DMS153 (cell line): ENCODE measurements around the gene CTAG1B.
A peak's percentile ranks its signal among the peaks of the same experiment; 100 is the strongest.
"Not testable (repeated sequence)": the region's sequence is repeated elsewhere in the genome, so short reads cannot be mapped to it uniquely, and the experiment has no call there.

Source experiments
- DNase-seq: peaks from one replicate; lab custom pipeline; 2025; lab: John Stamatoyannopoulos, UW

The CTAG1B gene

GRCh38 chrX:154620767-154621414 is 1.8 kb upstream of the CTAG1B start:
- DNase-seq, result not testable (repeated sequence)

DNA sequence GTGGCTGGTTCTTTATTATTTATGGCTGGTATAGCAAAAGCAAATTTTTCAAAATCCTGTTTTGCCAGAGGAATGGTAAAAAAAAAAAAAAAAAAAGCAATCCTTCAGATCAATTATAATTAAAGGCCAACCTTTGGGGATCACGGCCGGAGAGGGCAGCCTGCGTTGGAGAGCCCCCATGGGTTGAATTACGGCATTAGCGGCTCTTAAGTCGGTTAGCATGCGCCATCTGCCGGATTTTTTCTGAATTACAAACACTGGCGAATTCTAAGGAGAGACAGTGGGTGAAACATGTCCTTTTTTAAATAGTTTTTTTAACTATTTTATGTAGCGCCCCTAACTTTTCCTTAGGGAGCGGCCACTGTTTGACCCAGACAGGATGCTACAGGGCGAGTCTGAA is 5.5 kb downstream of the CTAG1B start:
- not testable (repeated sequence) for DNase-seq

GRCh38 chrX:154611146-154611545 is 7.9 kb downstream of the CTAG1B start:
- DNase-seq, result not testable (repeated sequence)

- DNase-seq, result not testable (repeated sequence)
Measured at GRCh38 chrX:154608823-154609222, 10.3 kb downstream of the CTAG1B start.

GRCh38 chrX:154607976-154608375 is 11.1 kb downstream of the CTAG1B start:
- DNase-seq, result not testable (repeated sequence)

DNA sequence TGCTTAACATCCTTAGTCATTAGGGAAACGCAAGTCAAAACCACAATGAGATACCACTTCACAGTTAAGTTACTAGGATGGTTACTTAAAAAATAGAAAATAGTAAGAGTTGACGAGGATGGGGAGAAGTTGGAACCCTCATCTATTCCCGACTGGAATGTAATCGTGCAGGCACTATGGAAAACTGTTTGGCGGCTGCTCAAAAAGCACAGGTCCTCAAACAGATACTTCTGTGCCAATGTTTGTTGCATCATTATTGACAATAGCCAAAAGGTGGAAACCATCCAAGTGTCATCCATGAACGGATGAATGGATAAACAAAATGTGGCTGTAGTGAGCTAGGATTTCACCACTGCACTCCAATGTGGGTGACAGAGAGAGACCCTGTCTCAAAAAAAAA is 11.7 kb downstream of the CTAG1B start:
- DNase-seq, result peak; percentile 74

DNA sequence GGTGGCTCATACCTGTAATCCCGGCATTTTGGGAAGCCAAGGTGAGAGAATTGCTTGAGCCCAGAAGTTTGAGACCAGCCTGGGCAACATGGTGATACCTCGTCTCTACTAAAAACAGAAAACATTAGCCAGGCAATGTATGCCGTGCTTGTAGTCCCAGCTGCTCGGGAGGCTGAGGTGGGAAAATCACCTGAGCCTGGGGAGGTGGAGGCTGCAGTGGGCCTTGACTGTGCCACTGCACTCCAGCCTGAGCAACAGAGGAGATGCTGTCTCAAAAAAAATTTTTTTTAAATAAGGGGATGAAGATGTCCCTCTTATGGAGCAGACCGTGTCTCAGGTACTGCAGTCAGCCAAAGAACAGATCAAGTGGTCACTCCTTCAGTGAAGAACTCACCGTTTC is 13.5 kb downstream of the CTAG1B start:
- DNase-seq, result no peak

- peak; percentile 24 for DNase-seq
Measured at GRCh38 chrX:154603438-154604430, 15.3 kb downstream of the CTAG1B start.

- no peak for DNase-seq
Measured at GRCh38 chrX:154602766-154603437, 16.2 kb downstream of the CTAG1B start.

GRCh38 chrX:154602226-154602625 is 16.9 kb downstream of the CTAG1B start:
- no peak for DNase-seq

GRCh38 chrX:154600759-154601374 is 18.2 kb downstream of the CTAG1B start:
- DNase-seq, result no peak

- no peak for DNase-seq
Measured at GRCh38 chrX:154599531-154599930, 19.6 kb downstream of the CTAG1B start.

DNA sequence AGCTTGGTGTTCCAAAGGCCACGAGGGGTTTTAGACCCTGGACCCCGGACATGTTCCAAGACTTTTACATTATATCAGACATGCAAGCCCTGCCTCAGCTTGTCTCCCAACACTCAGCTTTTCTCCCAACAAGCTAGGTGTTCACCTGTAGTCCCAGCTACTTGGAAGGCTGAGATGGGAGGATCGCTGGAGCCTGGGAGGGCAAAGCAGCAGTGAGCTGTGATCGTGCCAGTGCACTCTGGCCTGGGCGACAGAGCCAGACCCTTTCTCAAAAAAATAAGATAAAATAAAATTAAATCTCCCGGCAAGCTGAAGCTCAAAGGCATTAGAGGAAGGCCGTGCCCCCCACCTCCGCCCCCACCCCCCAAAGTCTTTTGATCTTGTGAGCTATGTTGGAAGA is 20.4 kb downstream of the CTAG1B start:
- no peak for DNase-seq

GRCh38 chrX:154597221-154597620 is 21.9 kb downstream of the CTAG1B start:
- no peak for DNase-seq

DNA sequence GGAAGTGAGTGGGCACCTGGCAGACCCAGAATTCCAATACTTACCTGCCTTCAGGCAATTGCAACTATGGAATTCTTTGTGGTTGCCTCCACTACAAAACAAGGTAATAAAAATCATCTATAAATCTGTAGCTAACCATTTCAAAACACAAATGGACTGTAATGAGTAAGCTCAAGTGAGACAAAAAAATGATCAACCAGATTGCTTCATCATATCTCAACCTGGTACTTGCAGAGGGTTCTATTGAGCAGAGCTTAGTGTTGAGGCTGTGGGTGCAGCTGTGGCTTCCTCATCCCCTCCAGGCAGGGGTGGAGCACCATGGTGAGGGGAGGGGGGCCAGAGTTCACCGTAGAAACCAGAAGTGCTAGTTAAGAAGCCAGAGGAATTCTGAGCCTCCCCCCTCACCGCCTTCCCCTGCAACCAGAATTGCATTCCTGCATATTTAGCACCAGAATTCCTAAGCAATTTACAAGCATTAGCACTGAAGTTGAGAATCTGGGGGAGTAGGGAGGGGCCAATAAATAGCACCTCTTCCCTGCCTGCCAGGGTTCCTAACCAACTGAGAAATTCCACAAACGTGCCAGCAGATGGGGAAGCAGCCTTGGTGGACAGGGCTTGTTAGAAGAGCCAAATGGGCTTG is 22.7 kb downstream of the CTAG1B start:
- no peak for DNase-seq

DNA sequence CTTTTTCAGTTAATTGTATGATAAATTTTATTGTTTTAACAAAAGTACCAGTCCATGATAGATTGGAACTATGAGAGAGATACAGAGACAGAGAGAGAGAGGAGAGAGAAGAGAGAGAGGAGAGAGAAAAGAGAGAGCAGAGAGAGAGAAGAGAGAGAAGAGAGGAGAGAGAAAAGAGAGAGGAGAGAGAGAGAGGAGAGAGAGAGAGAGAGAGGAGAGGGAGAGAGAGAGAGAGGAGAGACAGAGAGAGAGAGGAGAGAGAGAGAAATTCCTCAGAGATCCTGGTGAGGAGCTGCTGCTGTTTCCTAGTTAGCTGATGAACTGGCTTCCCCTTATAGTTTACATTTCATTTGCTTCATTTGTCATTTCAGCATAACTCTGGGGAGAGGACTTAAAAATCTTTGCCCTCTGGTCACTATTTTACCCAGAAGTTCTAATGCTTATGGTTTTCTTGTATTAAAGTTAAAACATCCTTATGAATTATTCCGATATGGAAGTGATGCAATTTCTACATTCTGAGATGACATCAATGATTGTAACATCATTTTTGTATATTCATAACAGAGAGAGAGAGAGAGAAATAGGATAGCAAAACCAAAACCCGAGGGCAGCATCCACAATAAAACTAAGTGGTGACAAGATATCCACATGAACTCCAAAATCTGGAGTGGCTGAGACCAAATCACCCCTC is 23.4 kb downstream of the CTAG1B start:
- no peak for DNase-seq

- DNase-seq, result no peak
Measured at GRCh38 chrX:154594491-154594890, 24.6 kb downstream of the CTAG1B start.

DNA sequence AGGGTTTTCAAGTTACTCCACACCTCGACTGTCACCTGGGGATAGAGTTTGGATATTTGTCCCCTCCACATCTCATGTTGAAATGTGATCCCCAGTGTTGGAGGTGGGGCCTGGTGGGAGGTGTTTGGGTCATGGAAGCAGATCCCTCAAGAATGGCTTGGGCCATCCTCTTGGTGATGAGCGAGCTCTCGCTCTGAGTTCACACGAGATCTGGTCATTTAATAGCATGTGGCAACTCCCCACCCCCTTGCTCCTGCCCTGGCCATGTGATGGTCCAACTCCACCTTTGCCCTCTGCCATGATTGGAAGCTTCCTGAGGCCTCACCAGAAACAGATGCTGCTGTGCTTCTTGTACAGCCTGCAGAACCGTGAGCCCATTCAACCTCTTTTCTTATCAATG is 25.9 kb downstream of the CTAG1B start:
- no peak for DNase-seq

DNA sequence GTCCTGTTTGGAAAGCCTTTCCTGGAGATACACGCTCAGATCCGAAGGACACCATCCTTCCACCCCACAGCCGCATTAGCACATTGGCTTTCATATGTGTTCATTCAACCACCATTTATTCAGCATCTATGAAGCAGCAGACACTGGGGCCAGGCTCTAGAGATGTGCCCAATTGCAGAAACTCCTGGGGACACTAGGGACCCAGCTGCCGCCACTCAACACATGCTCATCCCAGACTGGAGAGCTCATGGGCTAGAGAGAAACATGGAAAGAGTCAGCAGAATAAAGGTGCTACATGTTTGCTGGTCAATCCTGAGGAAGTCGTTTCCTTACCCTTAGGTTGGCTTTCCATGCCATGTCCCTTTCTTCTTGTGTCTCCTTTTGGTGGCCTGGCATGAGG is 26.6 kb downstream of the CTAG1B start:
- no peak for DNase-seq

DNA sequence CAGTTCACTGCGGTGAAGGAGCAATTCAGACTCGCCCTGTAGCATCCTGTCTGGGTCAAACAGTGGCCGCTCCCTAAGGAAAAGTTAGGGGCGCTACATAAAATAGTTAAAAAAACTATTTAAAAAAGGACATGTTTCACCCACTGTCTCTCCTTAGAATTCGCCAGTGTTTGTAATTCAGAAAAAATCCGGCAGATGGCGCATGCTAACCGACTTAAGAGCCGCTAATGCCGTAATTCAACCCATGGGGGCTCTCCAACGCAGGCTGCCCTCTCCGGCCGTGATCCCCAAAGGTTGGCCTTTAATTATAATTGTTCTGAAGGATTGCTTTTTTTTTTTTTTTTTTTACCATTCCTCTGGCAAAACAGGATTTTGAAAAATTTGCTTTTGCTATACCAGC is 28.7 kb downstream of the CTAG1B start:
- not testable (repeated sequence) for DNase-seq

GRCh38 chrX:154584585-154585183 is 34.4 kb downstream of the CTAG1B start, which contains the start of gene CTAG1A:
CTAG1A (plus strand) TSS chrX:154585133; CDS start chrX:154585207, 74 bp downstream.
- DNase-seq, result not testable (repeated sequence)
